Skeletal muscle tissue (tissue), 4 donors: ENCODE data around the gene RNU6-8. TPM values are rescaled to one million over a fixed set of nuclear protein-coding genes. Genes with fewer than 3 reads are reported as not detected.

Source experiments
- H3K27ac ChIP-seq: one replicate; pipeline ENCODE4 v1.7.0; 2013; ENCODE audit warnings: mild to moderate bottlenecking, low read depth, low read length, inconsistent platforms
- H3K27me3 ChIP-seq, 3 donors: one replicate each; pipeline ENCODE4 v1.7.0; 2013; ENCODE audit warnings: low read length in 3 of 3; ENCODE audit not compliant: control insufficient read depth in 3 of 3, insufficient read depth in 3 of 3
- H3K36me3 ChIP-seq, 3 donors: one replicate each; pipeline ENCODE4 v1.7.0; 2013; ENCODE audit warnings: low read length in 3 of 3; ENCODE audit not compliant: control insufficient read depth in 3 of 3, insufficient read depth in 3 of 3
- H3K4me1 ChIP-seq, 3 donors: one replicate each; pipeline ENCODE4 v1.7.0; 2013; ENCODE audit warnings: low read length in 3 of 3, mild to moderate bottlenecking in 3 of 3; ENCODE audit not compliant: control insufficient read depth in 3 of 3, insufficient read depth in 3 of 3
- H3K4me3 ChIP-seq, 3 donors: one replicate each; pipeline ENCODE4 v1.7.0; 2013; ENCODE audit warnings: low read length in 3 of 3
- H3K9ac ChIP-seq, 3 donors: one replicate each; pipeline ENCODE4 v1.7.0; 2013; ENCODE audit warnings: low read length in 3 of 3, mild to moderate bottlenecking in 3 of 3, moderate library complexity in 2 of 3, low read depth in 1 of 3
- H3K9me3 ChIP-seq, 3 donors: one replicate each; pipeline ENCODE4 v1.7.0; 2013; ENCODE audit warnings: low read length in 3 of 3; ENCODE audit not compliant: control insufficient read depth in 3 of 3
- total RNA-seq: library from RNA; depleted of rRNA; stranded (reverse); fragments of >200 nt; gene quantifications from one replicate; pipeline ENCODE4 v1.2.3, GENCODE V29; 2014
- donor health status: Osteomylitis.

Gene RNU6-8
- total RNA-seq, 1 donor from 2014 or later: not detected

- no peak overlapping the region for H3K27ac ChIP-seq
- H3K4me1 ChIP-seq: no peaks in the 10 kb centered on the region
- H3K4me3 ChIP-seq: no peak overlapping the region
- H3K9me3 ChIP-seq: no peaks in the 10 kb centered on the region
- no peak overlapping the region for H3K9ac ChIP-seq
- H3K36me3 ChIP-seq: no peaks in the 10 kb centered on the region
- no peaks in the 10 kb centered on the region for H3K27me3 ChIP-seq
These were observed 7.4 kb downstream of the RNU6-8 start for GRCh38 chr14:32195636-32196035.

- Histone ChIP-seq H3K4me1 (no peaks in the 10 kb centered on the region), H3K27ac (no peak overlapping the region), H3K9ac (no peak overlapping the region), H3K9me3 (no peaks in the 10 kb centered on the region), H3K4me3 (no peak overlapping the region), H3K27me3 (no peaks in the 10 kb centered on the region), H3K36me3 (no peaks in the 10 kb centered on the region)
These were observed 9.5 kb downstream of the RNU6-8 start for GRCh38 chr14:32193532-32193931.

GRCh38 chr14:32192712-32193373 is 10.2 kb downstream of the RNU6-8 start:
- Histone ChIP-seq H3K9me3 (no peaks in the 10 kb centered on the region), H3K36me3 (no peaks in the 10 kb centered on the region), H3K4me3 (no peak overlapping the region), H3K9ac (no peak overlapping the region), H3K27me3 (no peaks in the 10 kb centered on the region), H3K27ac (no peak overlapping the region), H3K4me1 (no peaks in the 10 kb centered on the region)

- Histone ChIP-seq H3K36me3 (no peaks in the 10 kb centered on the region), H3K4me3 (no peak overlapping the region), H3K27ac (no peak overlapping the region), H3K9ac (no peak overlapping the region), H3K27me3 (no peaks in the 10 kb centered on the region), H3K4me1 (no peaks in the 10 kb centered on the region), H3K9me3 (no peaks in the 10 kb centered on the region)
These were observed 12.4 kb downstream of the RNU6-8 start for GRCh38 chr14:32190673-32191072.

- Histone ChIP-seq H3K4me3 (no peak overlapping the region), H3K36me3 (no peaks in the 10 kb centered on the region), H3K27me3 (no peaks in the 10 kb centered on the region), H3K9ac (no peak overlapping the region), H3K4me1 (no peaks in the 10 kb centered on the region), H3K9me3 (peaks cover 0 to 3% (median 0%) of the 10 kb centered on the region in 3 donors), H3K27ac (no peak overlapping the region)
These were observed 13.3 kb downstream of the RNU6-8 start for GRCh38 chr14:32189811-32190210.

- Histone ChIP-seq H3K27me3 (no peaks in the 10 kb centered on the region), H3K9me3 (peaks cover 0 to 3% (median 0%) of the 10 kb centered on the region in 3 donors), H3K27ac (no peak overlapping the region), H3K36me3 (no peaks in the 10 kb centered on the region), H3K4me3 (no peak overlapping the region), H3K9ac (no peak overlapping the region), H3K4me1 (no peaks in the 10 kb centered on the region)
These were observed 16.8 kb downstream of the RNU6-8 start for GRCh38 chr14:32186248-32186647.

- no peak overlapping the region for H3K27ac ChIP-seq
- H3K27me3 ChIP-seq: no peaks in the 10 kb centered on the region
- no peaks in the 10 kb centered on the region for H3K4me1 ChIP-seq
- no peaks in the 10 kb centered on the region for H3K36me3 ChIP-seq
- H3K9ac ChIP-seq: no peak overlapping the region
- no peak overlapping the region for H3K4me3 ChIP-seq
- peaks cover 0 to 3% (median 0%) of the 10 kb centered on the region in 3 donors for H3K9me3 ChIP-seq
These were observed 18.0 kb downstream of the RNU6-8 start for GRCh38 chr14:32185097-32185496.

- Histone ChIP-seq H3K27me3 (no peaks in the 10 kb centered on the region), H3K9me3 (peaks cover 0 to 5% (median 0%) of the 10 kb centered on the region in 3 donors), H3K4me1 (no peaks in the 10 kb centered on the region), H3K27ac (no peak overlapping the region), H3K36me3 (no peaks in the 10 kb centered on the region), H3K9ac (no peak overlapping the region), H3K4me3 (no peak overlapping the region)
These were observed 19.7 kb downstream of the RNU6-8 start for GRCh38 chr14:32183151-32184058.

- Histone ChIP-seq H3K27me3 (no peaks in the 10 kb centered on the region), H3K36me3 (no peaks in the 10 kb centered on the region), H3K4me3 (no peak overlapping the region), H3K4me1 (no peaks in the 10 kb centered on the region), H3K9ac (no peak overlapping the region), H3K9me3 (no peaks in the 10 kb centered on the region), H3K27ac (no peak overlapping the region)
These were observed 31.6 kb downstream of the RNU6-8 start for GRCh38 chr14:32171469-32171868.

GRCh38 chr14:32169191-32169590 is 33.9 kb downstream of the RNU6-8 start:
- no peak overlapping the region for H3K27ac ChIP-seq
- no peaks in the 10 kb centered on the region for H3K9me3 ChIP-seq
- no peaks in the 10 kb centered on the region for H3K27me3 ChIP-seq
- H3K36me3 ChIP-seq: no peaks in the 10 kb centered on the region
- no peak overlapping the region for H3K9ac ChIP-seq
- H3K4me3 ChIP-seq: no peak overlapping the region
- H3K4me1 ChIP-seq: no peaks in the 10 kb centered on the region
